HG03135 (cell line): Measurements from ENCODE around the gene CTNNA2.

Experiments
- ATAC-seq: cut with Tn5 transposase; IDR thresholded peaks from one replicate; pipeline ENCODE4 v1.9.1; 2021; ENCODE audit warnings: mild to moderate bottlenecking, moderate library complexity; ENCODE audit not compliant: unreplicated experiment

The CTNNA2 gene

GRCh38 chr2:79700651-79701050 lies 187.8 kb downstream of the CTNNA2 start:
- no peak for ATAC-seq

DNA sequence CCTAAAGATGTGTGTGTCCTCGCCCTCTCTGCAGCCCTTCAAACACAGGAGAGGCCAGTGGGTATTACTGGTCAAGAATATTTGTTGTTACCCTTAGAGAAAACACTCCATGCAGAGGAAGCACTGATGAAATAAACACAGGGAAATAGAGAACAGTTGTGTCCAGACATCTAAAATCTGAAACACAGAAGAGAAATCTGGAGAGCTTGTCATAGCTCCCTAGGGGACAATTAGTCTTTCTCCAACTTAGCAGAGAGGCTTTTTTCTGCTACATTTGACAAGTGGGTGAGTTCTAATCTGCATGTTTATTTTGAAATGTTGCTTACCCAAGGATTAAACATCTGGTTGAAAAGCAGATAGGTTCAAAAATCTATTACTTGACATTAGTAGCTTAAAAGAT lies 190.1 kb downstream of the CTNNA2 start:
- no peak for ATAC-seq

GRCh38 chr2:79711098-79711497 lies 198.2 kb downstream of the CTNNA2 start:
- ATAC-seq, result no peak

GRCh38 chr2:79713131-79713785 lies 200.4 kb downstream of the CTNNA2 start:
- no peak for ATAC-seq

DNA sequence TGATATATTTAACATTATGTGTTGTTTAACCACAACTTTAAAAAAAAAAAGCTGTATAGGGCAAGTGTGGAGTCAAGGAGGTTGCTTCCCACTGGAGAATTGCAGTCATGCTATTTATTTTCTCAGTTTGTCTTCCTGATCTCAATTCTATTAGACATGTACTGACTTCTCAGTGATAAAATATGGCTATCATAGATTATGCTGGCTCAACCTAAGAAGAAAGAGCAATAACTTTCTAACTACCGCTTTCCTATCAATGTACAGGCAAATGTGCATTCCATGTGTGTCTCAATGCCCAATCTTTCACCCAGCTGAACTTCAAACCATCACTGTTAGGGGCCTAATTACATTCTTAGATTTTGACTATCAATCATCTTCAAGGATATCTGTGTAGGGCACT lies 201.4 kb downstream of the CTNNA2 start:
- no peak for ATAC-seq

GRCh38 chr2:79715338-79715737 lies 202.5 kb downstream of the CTNNA2 start:
- ATAC-seq, result no peak

DNA sequence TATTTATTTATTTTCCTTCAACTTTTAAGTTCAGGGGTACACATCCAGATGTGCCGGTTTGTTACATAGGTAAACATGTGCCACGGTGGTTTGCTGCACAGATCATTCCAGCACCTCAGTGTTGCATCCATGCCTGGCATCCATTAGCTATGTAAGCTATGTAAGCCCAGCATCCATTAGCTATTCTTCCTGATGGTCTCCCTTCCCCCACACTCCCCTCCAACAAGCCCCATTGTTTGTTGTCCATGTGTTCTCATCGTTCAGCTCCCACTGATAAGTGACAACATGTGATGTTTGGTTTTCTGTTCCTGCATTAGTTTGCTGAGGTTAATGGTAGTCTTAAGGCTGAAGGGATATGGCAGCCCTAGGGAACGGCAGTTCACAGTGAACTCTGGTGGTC lies 203.4 kb downstream of the CTNNA2 start:
- ATAC-seq, result no peak

DNA sequence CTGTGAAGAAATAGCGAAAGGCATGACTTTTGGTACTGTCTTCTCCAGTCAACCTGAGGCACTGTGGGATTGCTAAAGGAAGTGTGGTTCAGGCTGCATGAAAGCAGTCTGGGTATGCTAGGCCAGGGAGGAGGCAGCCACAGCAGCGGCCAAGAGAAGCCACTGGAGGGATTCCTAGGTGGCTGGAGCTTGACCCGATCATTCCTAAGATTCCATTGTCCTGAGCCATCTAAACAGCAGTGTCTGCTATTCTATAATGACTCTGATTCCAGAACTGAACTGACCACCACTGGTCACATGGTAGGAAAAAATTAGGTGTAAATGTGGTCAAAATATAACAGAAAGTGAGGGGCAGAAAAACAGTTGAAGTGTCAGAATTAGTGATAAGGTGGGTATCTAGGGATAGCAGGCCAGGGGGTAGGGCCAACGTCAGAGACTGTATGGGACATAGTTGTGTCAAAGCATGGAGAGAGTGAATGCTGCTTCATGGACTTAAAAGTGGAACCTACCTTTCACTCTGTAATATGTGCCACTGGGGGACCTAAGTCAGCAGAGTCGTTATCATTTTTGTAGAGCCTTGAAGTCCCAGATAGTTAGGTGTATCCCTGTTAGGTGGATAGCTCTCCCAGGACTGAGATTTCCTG lies 204.6 kb downstream of the CTNNA2 start:
- ATAC-seq, result no peak

DNA sequence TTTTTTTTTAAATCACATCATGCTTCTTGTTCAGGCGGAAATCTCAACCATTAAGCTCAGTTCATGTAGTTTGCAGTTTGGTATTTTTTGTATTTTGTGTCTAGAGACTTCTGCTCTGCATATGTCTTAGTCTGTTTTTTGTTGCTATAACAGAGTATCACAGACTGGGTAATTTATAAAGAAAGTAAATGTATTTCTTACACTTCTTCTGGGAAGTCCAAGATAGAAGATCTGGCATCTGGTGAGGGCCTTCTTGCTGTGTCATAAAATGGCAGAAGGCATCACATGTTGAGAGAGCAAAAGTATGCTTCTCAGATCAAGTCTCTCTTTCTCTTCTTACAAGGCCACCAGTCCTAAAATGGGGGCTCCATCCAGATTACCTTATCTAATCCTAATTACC lies 208.2 kb downstream of the CTNNA2 start:
- no peak for ATAC-seq

DNA sequence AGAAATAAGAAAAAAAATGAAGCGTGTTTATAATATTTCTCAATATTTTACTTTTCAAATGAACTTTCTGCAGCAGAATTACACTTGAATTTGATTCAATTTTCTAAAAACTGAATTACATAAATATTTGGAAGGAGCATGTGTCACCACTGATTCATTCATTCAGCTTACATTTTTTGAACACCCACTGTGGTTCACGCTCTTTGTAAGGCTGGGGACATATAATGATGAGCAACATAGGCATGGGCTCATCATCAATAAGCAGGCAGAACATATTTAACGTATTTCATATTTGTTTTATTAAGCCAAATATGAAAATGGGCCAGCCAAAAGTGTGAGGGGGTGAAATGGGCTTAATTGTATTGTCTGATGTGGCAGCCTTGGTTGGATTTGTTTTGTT lies 209.1 kb downstream of the CTNNA2 start:
- ATAC-seq, result no peak

DNA sequence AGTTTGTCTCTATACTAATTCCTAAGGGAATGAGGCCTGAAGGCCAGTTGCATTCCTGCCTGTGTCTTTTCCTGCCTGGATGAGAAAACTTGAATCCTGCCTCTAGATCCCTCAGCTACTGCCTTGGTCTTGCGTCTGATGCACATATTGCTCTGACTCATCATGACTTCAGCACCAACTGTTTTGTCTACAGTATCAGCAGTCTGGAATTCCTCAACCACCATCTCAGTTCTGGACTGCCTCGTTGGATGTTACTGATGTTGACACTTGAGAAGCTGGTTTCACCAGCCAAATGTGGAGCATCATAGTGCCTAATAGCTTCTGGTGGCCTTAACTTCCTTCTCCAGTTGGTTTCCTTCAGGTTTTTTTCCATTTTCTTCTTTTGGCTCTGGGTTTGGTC lies 211.0 kb downstream of the CTNNA2 start:
- ATAC-seq, result no peak

DNA sequence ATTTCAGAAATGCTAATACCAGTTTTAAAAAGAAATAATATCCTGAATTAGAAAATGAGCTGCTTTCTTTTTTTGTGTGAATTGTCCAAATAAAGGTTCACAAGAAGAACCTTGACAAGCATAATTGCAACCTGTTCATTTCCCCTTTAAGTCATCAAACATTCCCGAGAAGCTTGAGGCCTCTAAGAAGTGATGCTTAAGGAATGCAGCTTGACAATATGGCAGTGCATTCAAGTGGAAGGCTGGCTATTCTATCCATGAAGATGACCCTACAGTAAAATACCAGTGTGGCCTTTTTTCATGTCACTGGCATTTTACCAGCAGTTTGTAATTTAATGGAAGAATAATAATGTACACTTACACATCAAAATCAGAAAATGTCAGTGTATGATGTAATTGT lies 216.7 kb downstream of the CTNNA2 start:
- ATAC-seq, result no peak

DNA sequence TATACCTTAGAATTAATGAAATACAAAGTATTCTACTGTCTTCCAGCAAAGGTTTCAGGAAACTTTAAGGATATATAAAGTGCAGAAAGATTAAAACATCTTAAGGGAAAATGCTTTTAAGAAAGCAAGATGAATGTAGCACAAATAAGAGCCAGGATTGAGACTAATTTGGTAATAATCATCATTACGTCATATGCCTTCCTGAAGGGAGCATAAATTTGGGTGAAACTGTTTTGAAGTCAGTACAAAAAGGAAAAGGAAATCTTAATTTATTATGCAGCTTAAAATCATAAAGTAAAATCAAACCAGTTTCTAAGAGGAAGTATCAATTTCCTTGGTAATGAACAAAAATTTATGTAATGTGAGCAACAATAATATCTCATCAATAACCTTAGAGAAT lies 221.7 kb downstream of the CTNNA2 start:
- ATAC-seq, result no peak

DNA sequence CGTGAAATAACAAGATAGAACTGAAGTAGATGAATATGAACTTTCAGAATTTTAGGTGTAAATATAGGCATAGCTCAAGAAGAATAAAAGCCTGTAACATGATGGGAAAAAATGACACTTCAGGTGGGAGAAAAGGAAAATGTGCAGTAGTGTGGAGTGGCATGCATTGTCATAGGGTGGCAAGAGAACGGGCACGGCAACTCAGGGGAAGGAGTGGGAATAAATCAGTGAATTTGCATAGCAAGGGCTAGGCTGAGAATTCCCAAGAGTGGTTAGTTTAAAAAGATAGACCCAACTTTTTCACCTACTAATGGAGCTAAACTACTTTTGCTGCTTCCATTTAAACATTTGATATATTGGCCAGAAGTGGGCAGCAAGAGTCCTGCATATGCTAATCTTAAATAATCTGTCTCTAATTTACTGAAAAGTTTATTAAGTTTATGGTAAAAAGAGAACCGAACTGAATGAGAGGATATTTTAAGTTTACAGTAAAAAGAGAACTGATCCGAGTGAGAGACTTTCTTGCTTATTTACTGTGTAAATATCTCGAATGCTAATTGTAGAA lies 228.1 kb downstream of the CTNNA2 start:
- no peak for ATAC-seq

GRCh38 chr2:79750321-79750720 lies 237.5 kb downstream of the CTNNA2 start:
- no peak for ATAC-seq

- ATAC-seq, result no peak
These were observed 244.7 kb downstream of the CTNNA2 start for GRCh38 chr2:79757526-79757925.

DNA sequence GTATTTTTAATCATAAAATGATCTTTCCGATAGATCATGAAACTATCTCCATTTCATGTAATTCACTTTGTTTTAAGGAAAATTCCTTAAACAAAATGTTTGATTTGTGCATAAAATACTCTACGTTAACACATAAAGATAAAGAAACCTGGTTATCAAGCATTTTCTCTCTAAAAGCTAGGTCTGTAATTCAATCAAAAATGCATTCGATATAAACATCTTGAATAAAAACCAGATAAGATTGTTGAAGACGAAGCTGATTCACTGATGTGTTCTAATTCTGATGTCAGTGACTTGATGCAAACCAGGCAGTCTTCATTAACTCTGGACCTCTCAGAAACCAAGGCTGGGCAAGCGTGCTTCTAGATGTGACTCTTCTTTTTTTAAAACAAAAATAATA lies 245.2 kb downstream of the CTNNA2 start:
- ATAC-seq, result no peak

DNA sequence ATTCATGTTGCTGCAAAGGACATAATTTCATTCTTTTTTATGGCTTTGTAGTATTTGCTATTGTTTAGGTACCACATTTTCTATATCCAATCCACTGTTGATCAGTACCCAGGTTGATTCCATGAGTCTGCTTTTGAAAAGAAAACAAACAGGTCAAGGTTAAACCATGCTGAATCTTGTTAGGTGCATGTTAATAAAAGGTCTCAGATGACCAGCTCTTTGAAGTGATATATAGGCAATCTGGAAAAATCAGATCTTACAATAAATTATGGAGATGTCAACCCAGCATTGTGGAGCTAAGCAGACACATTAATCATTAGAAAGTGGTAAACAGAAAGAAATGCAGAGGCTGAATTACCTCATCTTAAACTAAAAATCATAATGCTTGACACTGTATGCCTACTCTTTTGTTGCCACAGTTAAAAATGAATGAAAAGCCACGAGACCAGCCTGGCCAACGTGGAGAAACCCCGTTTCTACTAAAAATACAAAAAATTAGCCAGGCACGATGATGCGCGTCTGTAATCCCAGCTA lies 246.0 kb downstream of the CTNNA2 start:
- ATAC-seq, result no peak

- ATAC-seq, result no peak
These were observed 258.1 kb downstream of the CTNNA2 start for GRCh38 chr2:79770926-79771325.

DNA sequence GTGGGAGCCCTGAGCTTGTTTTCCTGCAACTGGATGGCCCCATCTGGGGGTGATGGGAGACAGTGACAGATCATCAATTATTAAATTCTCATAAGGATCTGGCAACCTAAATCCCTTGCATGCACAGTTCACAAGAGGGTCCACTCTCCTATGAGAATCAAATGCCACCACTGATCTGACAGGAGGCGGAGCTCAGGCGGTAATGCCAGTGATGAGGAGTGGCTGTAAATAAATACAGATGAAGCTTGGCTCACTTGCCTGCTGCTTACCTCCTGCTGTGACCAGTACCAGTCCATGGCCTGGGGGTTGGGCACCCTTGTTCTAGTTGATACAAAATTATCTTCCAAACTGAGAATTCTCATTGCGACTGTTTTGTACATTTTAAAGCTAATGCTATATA lies 258.6 kb downstream of the CTNNA2 start:
- ATAC-seq, result no peak

DNA sequence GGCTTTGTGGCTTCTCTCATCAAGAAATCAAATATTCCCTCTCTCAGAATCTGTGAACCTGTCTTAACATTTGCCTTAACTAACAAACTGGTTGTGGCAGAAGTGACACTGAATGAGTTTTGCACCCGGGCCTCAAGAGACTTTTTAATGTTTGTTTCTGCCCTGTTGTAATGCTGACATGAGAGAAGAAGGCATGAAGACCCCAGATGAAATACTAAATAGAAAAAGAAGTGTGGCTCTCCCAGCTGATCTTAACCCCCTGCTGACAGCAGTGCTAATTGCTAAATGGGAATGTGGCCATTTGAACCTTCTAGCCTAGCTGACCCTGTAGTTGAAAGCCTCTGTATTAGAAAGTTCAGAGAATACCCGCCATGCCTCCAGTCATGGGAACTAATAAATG lies 261.2 kb downstream of the CTNNA2 start:
- ATAC-seq, result no peak

DNA sequence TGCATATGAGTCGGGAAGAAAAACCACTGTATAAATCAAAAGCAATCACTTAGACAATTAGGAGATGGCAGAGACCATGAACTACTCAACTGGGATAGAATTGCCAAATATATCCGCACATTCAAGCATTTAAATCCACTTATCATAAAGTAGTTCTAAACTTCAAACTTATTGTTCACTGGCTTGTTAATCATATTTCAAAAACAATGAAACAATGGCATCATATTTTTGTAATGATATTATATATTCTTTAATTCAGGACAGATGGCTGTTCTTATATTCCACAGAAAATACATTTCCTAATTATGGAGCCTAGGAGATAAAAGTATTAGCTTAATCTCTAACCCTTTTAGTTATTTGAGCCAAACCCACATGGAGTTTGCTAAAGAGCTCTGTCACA lies 263.6 kb downstream of the CTNNA2 start:
- no peak for ATAC-seq
